GM03348 (cell line): Measurements from ENCODE around the gene PROZ.

ENCODE experiments used
- DNase-seq: peaks from one replicate; pipeline ENCODE4 v3.0.0; 2012; ENCODE audit warnings: low spot score

Gene PROZ

DNA sequence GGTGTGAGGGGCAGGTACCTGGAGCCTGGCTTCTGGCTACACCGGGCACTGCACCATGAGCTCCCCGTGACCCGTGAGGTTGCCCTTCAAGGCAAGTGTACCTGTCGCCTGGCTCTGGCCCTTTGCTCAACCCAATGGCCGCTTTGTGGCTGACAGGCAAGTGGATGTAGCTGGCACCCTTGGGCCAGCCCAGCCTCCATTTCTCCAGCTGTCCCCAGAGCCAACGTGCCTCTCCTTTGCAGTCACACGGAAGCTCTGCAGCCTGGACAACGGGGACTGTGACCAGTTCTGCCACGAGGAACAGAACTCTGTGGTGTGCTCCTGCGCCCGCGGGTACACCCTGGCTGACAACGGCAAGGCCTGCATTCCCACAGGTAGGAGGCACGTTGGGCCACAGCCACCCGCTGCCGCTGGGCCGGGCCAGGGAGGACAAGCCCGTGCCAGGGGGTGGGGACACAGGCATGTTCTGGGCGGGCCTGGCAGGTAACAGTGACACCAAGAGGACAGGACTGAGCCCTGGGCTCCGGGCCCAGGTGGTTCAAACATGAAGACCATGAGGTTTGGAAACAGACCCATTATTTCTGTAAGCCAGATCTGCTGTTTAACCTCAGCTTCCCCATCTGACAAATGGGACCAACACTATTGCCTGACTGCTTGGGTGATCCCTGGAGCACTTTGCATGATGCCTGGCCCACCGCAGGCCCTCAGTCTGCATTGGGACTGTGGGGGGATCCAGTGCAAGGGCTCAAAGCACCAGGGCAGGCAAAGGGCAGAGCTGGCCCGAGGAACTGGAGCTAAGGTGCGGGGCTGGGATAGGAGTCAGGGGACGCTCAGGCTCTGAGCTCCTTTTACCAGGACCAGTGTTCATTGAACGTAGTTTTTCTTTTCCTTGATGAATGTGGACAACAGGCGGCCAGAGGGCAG lies 17.5 kb upstream of the PROZ start:
- DNase-seq, result no peak

DNA sequence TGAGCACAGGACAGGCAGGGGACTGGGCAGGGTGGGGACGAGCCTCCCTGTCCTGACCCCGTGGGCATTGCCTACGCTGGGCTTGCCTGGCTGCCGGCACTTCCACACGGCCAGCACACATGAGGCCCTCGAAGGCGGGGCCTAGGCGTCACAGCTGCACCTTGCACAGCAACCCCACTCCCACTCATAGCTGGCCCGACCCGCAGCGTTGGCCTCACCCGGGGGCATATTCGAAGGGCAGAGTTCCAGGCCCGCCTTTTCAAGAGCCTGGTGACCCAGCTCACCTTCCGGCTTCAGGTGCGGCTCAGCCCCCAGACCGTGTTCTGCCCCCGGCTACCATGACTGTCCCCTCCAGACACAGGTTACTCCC lies 16.9 kb upstream of the PROZ start:
- no peak for DNase-seq

DNA sequence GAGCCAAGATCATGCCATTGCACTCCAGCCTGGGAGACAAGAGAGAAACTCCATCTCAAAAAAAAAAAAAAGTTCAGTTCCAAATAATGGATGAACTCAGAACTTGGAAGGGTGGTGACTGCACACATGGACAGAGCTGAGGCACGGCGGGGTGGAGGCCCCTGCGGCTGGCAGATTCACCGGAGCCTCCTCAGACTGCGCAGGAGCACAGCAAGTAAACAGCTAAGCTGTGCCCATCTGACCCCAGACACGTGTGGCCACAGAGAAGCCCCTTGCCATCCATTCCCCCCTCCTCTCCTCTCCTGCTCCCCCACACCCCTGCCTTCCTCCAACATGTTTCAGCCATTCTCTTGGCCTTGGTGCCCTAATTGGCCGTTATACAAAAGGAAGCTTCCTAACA lies 15.6 kb upstream of the PROZ start:
- peak; percentile 27 for DNase-seq

DNA sequence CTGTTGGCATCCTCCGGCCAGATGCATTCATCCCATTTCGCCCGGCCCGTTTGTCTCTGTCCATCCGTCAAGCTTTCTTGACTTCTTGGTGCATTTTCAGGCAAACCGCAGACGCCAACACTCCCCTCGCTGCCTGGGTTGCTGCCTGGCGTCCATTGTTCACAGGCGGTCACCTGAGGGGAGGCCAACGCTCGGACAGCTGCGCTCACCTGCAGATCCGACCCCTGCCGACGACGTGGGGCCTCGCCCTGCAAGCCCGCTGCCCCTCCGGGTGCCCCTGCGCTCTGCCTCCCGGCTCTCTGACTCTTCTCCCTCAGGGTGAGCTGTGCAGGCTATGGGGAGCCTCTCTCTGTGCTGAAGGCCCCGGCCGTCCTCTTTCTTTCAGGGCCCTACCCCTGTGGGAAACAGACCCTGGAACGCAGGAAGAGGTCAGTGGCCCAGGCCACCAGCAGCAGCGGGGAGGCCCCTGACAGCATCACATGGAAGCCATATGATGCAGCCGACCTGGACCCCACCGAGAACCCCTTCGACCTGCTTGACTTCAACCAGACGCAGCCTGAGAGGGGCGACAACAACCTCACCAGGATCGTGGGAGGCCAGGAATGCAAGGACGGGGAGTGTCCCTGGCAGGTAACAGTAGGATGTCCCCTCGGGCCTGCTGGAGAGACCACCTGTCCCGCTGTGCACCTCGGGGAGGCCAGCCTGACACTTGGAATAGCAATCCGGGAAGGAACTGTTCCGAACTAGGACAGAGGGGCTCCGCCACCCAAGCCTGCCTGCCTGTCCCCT lies 14.8 kb upstream of the PROZ start:
- DNase-seq, result no peak

DNA sequence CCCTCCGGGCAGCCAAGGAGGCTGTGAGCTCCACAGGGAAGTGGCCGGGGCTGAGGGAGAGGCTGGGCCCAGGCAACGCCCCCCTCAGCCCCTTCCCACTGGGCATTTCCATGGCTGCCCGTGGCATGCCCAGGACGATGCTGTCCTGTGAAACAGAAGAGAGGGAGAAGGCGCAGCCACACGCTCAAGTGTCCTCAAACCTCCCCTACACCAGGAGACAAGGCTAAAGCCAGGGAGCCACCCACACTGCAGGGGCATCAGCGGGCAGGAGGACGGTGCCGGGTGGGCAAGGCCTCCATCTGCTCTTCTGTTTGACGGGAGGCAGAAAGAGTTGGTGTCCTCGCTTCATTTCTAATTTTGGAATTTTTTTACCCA lies 14.2 kb upstream of the PROZ start:
- no peak for DNase-seq

DNA sequence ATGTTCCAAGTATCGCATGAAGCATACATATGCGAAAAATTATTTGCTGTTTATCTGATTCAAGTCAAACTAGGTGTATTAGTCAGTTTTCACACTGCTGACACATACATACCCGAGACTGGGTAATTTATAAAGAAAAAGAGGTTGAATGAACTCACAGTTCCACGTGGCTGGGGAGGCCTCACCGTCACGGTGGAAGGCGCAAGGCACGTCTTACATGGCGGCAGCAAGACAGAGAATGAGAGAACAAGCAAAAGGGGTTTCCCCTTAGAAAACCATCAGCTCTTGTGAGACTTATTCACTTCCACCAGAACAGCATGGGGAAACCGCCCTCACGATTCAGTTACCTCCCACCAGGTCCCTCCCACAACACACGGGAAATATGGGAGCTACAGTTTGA lies 13.0 kb upstream of the PROZ start:
- DNase-seq, result no peak

DNA sequence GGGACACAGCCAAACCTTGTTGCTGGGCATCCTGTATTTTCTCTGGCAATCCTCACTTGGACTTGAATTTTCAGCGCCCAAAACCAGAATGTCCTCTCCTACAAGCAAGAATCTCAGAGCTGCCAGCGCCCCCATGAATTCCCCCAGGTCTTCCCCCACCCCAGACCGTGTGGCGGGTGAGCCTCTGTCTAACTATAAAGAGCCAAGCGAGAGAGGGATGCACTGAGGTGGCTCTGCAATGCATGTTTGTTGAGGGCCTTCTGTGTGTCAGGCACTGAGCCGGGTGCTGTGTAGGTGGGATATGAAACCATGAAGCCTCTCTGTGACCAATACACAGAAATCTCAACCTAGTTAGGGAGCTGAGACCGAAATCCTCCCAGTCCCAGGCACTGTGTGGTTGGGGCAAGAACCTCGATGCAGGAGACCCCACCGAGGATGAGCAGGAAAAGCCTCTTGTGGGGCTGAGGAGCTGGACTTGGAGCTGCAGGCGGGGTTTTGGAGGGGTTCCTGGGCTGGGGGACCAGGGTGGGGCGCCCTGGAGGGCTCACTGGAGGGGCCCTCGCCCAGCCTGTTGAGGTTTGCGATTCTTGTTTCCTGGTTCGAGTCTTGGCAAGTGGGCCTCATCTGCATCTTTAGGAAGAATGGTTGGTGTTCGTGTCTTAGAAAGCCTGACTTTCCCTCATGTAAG lies 12.4 kb upstream of the PROZ start:
- no peak for DNase-seq

DNA sequence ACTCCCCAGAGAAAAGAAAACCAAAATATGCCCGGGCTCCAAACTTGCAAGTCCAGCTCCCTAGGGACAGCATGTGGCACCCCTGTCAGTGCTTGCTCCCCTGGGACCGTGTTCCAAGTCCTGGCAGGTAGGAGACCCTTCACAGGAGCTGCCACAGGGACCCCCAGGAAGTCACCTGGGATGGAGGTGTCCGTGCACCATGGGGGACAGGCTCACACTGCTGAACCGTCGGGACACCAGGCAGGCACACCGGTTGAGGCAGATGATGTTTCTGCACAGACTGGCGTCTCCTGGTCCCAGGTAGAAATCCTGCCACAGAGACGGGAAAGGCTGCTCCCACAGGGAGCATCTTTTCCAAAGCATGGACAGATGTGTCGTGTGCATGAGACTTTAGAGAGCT lies 11.7 kb upstream of the PROZ start:
- no peak for DNase-seq

DNA sequence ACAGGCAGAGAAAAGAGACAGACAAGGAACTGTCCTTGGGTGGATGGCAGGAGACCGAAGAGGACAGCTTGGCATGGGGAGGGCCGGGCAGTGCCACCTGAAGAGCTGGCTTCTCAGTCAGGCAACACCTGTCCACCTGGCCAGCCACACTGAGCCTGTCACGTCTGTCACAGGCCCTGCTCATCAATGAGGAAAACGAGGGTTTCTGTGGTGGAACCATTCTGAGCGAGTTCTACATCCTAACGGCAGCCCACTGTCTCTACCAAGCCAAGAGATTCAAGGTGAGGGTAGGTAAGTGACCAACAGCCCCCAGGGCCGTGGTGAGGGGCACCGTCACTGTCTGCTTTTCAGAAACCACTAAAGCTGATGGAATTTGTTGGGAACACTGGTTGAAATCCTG lies 11.2 kb upstream of the PROZ start:
- DNase-seq, result no peak

DNA sequence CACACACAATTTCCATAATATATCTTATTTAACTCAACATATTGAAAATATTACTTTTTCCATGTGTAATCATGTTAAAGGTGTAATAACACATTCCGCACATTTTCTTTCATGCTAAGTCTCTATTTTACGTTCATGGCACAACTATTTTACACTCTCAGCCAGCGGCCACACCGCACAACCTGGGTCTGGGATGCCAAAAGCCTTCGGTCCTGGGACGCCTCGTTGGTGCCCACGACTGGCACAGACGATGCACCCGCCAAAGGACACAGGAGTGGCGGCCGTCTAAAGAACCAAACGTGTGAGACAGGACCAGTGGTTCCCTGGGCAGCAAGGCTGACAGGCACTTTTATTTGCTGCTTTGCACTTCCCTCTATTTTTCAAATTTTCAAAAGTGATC lies 10.0 kb upstream of the PROZ start:
- no peak for DNase-seq

DNA sequence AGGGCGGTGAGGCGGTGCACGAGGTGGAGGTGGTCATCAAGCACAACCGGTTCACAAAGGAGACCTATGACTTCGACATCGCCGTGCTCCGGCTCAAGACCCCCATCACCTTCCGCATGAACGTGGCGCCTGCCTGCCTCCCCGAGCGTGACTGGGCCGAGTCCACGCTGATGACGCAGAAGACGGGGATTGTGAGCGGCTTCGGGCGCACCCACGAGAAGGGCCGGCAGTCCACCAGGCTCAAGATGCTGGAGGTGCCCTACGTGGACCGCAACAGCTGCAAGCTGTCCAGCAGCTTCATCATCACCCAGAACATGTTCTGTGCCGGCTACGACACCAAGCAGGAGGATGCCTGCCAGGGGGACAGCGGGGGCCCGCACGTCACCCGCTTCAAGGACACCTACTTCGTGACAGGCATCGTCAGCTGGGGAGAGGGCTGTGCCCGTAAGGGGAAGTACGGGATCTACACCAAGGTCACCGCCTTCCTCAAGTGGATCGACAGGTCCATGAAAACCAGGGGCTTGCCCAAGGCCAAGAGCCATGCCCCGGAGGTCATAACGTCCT lies 9.4 kb upstream of the PROZ start:
- DNase-seq, result no peak

DNA sequence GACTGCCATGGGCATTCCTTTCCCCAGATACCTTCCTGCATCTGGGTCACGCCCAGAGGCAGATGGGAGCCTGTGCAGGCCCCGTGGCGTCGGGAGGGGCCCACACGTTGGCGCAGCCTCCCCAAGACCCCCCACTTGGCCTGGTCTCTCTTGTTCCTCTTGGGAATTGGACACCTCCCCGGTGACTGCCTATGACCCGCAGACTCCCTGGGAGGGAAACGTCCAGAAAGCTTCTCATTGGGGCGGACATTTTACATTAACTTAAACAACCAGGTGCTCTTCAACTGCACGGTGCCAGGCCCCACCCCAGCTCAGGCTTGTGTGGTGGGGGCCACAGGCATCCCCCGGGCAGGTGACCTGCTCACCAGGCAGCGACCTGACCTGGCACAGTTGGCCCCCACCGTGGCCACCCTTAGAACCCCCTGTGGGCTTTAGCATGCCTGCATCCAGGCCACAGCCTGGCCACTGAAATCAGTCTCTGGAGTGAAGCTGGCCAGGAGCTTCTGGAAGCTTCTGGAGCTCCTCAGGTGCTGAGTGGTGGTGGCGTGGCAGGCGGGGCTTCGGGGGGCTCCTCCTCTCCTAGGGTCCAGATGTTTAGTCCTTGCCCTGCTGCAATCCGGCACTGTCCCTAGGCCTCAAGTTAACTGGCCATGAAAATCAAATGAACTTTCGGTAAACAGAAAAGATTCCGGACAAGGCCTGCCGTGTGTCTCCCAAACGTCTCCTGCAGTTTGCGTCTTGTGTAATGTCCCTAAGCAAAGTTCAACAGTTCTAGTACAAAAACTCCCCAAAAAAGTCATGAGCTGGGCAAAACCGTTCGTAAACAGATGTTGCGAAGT lies 8.5 kb upstream of the PROZ start:
- no peak for DNase-seq

DNA sequence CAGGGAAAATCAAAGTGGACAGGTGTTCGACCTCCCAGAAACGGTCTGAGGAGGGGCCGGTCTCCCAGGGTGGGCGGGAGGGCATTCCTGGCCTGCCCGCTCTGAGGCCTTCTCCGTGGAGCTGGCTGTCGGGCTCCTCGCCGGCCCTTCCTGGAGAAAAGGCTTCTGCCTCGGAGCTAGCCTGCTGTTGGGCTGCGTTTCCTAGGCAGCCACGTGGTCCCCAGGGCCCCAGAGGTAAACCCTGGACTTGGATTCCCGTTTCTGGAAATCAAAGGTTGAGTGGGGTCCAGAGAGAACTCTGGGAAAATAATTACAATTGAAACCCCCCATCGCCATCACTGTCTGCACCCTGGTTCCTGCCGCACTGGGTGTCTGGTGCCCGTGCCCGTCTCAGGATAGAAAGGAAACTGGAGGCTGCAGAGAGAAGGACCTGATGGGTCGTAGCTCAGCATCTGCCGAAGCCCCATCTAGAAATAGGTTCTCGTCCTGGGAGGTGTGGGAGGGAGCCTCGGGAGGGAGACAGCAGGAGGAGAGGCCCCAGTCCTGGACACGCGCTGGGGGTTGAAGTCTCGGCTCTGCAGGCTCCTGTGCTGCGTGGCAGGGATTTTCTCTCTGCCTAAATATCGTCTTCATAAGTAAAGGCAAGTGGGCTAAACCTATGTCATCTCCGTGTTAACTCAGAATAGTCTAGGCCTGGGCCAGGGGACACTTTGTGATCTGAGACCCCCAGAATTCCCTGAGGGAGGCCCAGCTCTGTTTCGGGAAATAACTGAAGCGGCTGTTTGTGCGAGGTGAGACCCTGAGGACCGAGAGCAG lies 7.7 kb upstream of the PROZ start:
- no peak for DNase-seq

DNA sequence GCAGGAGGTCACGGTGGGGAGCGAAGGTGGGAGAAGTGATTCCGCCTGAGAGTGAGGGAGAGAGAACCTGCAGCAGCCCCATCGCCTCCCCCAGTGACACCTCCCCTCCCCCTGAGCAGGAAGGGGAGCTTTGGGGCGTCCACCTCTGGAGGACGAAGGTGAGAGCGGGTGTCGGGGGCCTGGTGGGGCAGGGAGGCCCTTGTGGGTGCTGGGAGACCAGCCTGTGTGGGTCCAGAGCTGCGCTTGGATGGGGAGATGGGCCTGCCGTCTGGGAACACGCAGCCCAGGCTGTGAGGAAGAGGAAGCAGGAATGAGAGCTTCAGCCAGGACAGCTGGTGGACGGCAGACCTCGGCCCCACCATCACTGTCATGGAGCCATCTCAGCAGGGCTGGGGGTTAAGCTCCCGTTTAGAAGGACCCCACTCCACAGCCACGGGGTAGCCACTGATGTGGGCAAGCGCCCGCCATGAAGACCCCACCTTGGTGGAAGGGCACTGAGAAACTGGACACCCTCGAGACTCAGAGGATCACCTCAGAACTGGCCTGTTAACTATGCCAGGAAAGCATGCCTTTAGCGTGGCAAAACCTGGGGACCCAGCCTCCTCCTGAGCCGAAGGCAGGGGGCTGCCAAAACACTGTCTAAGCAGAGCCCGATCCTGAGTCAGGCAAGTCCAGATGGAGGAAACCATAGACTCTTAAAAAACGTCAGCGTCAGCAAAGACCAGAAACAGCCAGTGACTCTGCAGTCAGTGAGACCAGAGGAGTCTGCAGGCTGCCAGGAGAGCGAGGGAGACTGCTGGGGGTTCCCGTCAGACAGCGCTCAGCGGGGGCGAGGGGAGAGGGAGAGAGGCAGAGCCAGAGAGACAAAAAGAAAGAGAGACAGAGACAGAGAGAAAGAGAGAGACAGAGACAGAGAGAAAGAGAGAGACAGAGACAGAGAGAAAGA lies 6.4 kb upstream of the PROZ start:
- peak; percentile 67 for DNase-seq

DNA sequence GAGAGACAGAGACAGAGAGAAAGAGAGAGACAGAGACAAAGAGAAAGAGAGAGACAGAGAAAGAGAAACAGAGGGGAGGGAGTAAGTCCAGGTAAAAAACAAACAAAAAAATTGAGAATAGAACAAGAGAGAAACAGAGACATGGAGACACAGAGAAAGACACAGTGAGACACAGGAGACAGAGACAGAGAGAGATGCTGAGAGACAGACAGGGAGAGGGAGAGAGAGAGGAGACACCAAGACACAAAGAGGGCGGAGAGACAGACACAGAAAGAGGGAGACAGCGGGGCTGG lies 5.8 kb upstream of the PROZ start:
- DNase-seq, result no peak

DNA sequence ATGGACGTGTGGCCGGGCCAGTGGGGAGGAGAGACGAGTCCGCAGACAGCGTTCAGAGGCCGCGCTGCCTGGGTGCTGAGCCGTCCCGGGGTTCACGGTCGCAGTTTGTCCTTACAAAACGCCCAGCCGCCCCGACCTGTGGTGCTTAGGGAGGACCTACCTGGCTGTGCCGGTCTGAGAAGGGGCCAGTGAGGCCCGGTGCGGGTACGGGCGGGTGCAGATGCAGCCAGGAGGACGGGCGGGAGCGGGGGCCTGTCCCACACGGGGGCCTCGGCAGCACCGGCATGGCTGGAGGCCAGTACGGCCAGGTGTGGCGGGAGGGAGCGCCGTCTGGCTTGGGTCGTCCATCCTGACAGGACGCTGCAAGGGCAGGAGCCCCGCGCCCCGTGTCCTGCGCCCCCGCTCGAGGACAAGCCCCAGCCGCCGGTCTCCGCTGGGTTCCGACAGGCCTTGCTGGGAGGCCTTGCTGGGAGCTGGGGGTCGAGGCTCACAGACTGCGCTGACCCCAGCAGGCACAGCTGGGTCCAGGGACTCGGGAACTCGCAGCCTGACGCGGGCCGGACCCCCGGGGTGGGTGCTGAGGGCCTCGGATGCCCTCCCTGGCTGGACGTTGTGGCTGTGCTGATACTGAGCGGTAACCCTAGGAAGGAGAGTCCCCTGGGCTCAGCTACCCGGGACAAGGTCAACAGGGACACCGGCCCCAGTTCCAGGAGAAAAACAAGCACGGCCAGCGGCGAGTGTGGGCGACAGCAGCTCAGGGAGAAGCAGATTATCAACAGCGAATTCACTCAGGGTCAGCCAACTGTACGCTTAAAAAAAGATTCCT lies 5.3 kb upstream of the PROZ start:
- DNase-seq, result peak; percentile 57

DNA sequence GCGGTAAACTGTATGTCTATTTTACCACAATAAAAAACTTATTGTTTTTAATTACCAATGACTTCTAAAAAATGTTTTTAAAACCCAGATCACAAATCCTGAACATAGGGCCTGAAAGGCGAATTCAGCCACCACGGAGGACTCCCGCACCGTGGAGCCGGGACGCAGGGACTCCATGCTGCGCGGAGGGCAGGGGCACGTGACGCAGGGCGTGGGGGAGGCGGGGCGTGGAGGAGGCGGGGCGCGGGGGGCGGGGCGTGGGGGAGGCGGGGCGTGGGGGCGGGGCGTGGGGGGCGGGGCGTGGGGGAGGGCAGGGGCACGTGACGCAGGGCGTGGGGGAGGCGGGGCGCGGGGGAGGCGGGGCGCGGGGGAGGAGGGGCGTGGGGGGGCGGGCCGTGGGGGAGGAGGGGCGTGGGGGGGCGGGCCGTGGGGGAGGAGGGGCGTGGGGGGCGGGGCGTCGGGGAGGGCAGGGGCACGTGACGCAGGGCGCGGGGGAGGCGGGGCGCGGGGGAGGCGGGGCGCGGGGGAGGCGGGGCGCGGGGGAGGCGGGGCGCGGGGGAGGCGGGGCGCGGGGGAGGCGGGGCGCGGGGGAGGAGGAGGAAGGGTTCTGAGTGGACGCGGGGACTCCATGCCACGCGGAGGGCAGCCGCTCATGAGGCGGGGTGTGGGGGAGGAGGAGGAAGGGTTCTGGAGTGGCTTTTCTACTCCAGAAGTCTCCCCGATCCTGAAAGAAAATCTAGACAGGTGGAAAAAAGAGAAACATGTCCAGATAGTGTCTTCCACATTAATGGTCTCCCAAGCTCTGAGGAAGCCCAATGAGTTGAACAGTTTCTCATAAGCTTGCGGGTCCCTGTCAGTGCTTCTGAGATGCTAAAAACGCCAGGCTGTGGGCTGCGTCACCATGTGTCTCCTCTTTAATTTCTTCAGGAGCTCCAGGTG lies 4.4 kb upstream of the PROZ start:
- DNase-seq, result peak; percentile 97

DNA sequence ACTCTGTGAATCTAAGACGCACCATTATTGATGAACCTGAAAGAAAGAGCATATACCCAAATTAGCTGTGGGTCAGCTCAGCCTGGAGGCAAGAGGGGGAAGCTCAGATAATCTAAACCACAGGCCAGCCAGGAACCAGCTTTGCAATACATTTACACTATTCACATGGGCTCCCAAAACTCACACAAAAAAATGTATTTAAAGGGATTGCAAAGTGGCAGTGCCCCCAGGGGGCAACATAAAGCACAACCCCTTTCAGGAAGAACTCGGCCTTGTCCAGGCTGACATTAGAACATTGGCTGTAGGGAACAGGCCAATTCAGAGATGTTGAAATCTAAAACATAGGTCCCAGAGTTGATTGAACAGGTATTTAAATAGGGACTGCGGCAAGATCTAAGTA lies 3.2 kb upstream of the PROZ start:
- DNase-seq, result no peak
